AG20443 (cell line): Measurements from ENCODE around the gene FUT3.

Experiments used
- DNase-seq: peaks from one replicate; pipeline ENCODE4 v3.0.0; 2012; ENCODE audit warnings: low spot score, mixed read lengths

Gene FUT3

DNA sequence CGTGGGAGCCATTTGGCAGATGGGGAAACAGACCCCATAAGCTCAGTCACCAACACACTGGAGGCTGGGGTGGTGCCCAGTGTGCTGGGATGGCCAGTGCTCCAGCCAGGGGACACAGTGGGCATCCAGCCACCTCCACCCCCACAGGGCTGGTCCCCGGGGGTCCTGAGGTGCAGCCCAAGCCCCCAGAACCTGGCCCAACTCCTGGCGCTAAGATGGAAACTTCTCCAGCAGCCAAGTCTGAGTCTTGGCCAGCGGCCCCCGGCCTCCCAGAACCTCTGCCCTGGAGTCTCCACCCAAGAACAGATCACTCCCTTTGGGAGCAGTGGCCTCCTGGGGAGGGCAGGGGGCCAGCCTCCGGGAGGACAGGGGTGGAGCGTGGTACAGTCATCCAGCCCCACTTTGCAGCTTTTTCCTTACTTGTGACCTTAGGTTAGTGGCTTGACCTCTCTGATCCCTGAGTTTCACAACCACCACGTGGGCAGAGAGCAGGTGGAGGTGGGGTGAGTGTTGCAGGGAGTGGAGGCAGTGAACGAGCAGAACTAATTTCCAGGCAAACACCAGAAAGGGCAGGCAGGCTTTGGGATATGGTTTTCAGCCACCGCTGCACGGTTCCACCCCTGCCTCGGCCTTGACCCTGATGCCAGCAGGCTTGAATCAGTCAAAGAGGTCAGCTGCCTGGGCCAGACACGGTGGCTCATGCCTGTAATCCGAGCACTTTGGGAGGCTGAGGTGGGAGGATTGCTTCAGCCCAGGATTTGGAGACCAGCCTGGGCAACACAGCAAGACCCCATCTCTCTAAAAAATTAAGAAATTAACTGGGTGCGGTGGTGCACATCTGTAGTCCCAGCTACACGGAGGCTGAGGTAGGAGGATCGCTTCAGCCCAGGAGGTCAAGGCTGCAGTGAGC lies 50.6 kb downstream of the FUT3 start:
- DNase-seq, result no peak

DNA sequence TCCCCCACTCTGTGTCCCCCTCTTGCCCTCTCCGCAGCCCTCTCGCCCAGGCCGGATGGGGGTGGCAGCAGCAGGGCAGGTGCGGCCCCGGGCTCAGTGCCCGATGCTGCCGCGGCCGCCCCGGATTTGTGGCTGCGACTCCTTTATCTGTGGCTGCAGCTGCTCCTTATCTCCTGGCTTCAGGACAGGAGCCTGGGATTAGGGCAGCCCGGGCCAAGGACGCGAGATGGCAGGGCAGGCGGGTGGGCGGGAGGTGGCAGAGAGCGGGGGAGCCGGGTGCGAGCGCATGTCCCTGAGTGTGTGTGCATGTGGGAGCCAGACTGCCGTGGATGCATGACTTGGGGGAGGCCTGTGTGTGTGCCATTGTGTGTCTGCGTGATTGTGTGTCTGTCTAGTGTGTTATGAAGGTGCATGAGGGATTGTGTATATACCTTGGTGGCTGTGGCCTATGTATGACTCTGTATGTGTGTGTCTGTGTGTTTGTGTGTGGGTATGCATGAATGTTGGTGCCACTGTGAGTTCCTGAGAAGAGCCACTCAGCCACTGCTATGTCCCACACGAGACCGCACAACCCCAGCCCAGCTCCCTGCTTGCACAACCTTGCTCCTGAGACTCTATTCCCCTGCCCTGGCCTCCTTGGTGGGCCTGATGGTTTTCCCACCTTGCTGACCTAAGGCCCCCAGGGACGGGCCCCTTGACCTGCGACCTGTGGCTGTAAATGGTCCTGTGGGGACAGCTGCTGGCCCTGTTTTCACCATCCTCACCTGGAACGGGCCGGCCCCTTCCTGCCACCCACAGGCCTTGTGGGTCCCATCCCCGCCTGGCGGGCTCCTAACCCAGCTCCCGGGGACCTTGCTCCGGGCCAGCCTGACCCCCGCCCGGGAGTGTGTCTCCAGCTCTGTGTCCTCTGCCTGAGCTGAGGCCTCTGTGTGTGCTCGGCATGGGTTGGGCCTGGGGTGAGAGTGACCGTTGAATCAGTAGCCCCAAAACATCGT lies 51.7 kb downstream of the FUT3 start:
- DNase-seq, result no peak

DNA sequence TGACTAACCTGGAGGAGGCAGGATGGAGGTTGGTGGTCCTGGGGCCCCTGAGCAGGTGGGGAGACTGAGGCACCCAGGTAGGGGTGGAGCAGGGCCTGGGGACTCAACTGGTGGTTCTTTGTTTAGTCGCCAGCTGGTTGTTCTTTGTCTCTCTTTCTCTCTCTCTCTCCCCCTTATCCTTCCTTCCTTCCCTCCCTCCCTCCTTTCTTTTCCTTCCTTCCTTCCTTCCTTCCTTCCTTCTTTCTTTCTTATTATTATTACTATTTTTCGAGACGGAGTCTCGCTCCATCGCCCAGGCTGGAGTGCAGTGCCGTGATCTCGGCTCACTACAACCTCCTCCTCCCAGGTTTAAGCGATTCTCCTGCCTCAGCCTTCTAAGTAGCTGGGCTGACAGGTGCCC lies 53.0 kb downstream of the FUT3 start:
- DNase-seq, result no peak

DNA sequence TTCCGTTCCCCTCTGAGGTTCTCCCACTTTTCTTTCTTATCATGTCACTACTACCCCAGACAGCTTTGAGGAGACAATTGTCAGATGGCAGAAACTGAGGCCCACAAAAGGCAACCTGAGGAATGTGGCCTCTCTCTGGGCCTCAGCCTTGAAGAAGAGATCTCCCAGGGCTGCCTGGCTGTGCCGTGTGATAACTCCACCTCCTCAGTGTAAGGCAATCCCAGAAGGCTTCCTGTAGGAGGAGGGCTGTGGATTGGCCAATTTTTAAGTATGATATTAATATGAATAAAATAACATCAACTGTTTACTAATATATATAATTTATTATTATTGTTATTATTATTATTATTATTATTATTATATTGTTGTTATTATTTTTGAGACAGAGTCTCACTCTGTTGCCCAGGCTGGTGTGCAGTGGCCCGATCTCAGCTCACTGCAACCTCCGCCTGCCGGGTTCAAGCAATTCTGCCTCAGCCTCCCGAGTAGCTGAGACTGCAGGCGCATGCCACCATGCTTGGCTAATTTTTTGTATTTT lies 55.8 kb downstream of the FUT3 start:
- no peak for DNase-seq

DNA sequence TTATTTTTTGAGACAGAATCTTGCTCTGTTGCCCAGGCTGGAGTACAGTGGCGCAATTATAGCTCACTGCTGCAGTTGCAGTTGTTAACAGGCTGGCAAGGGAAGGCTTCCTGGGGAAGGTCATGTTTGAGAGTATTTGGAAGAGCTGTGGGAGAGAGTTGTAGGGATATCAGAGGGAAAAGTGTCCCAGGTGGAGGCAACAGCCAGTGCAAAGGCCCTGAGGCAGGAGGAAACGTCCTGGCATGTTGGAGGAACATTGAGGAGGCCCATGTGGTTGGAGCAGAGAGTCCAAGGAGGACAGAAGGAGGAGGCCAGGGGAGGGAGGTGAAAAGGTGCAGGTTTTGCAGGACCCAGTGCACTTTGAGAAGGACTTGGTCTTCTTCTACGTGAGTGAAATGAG lies 58.1 kb downstream of the FUT3 start:
- DNase-seq, result no peak
